Measurements from ENCODE around the gene CTSZ.

GRCh38 chr20:58980711-58981627 lies 26.1 kb downstream of the CTSZ start, which contains the start of gene NELFCD:
- TF ChIP-seq SIN3A (conservative IDR thresholded peaks at IDR 0.05 in 1 of 2, IDR thresholded peaks at IDR 0.05 in 1 of 2; ENCODE audit: low read depth in 1 of 2, low read length in 2 of 2) (no peak), CTCF (IDR thresholded peaks at IDR 0.05; ENCODE audit: control extremely low read depth in 1 of 3, insufficient read depth in 1 of 3, low read depth in 1 of 3, low read length in 3 of 3) (no peak), MAFK (IDR thresholded peaks at IDR 0.05; ENCODE audit: low read depth, low read length) (no peak), POLR2A (IDR thresholded peaks at IDR 0.05; ENCODE audit: control extremely low read depth in 1 of 2, low read depth in 2 of 2, low read length in 2 of 2) (peak; percentile 85 to 88), RFX5 (IDR thresholded peaks at IDR 0.05; ENCODE audit: borderline replicate concordance, low read depth, low read length) (no peak), ATF3 (IDR thresholded peaks at IDR 0.05; ENCODE audit: insufficient read depth, low read depth, low read length) (no peak), GABPA (IDR thresholded peaks at IDR 0.05; ENCODE audit: borderline replicate concordance, insufficient read depth, low read length) (no peak), CEBPB (IDR thresholded peaks at IDR 0.05; ENCODE audit: low read depth, low read length) (no peak), POLR2AphosphoS5 (IDR thresholded peaks at IDR 0.05; ENCODE audit: low read depth, low read length) (peak; percentile 89; the same call in 1 of the 2 replicates), EZH2 (IDR thresholded peaks at IDR 0.05; ENCODE audit: low read depth, low read length, severe bottlenecking) (no peak), RNF2 (IDR thresholded peaks at IDR 0.05; ENCODE audit: borderline replicate concordance, low read depth, low read length, missing control alignments, poor library complexity, severe bottlenecking) (no peak)

All from H1 (cell line).